Endothelial cell of umbilical vein (primary cell): ENCODE results near the gene CHIT1. TPM values are rescaled to one million over a fixed set of nuclear protein-coding genes. Genes with fewer than 3 reads are reported as not detected.
"Not testable (repeated sequence)": the region's sequence is repeated elsewhere in the genome, so short reads cannot be mapped to it uniquely, and the experiment has no call there.

Source experiments
- BruUV-seq: library from RNA; stranded (reverse); fragments of 400-500 nt; replicated peaks from 2 replicates; lab custom pipeline; 2021; lab: Mats Ljungman, UMichigan
- CTCF ChIA-PET: fragments of 300-600, 350-600 bp; sonication (Branson Sonifier 250); formaldehyde crosslinking; loops from one replicate; lab custom pipeline; 2021; ENCODE audit warnings: antibody characterized with exemption, inconsistent platforms; lab: Charles Lee
- POLR2A ChIA-PET: fragments of 300-600, 350-600 bp; sonication (Branson Sonifier 250); formaldehyde crosslinking; loops from one replicate; lab custom pipeline; 2021; ENCODE audit warnings: antibody characterized with exemption, inconsistent platforms; lab: Charles Lee
- DNase-seq: peaks from one replicate; pipeline ENCODE4 v3.0.0-alpha.2; 2011; ENCODE audit warnings: low read depth, low spot score
- FAIRE-seq: peaks from 2 replicates; lab custom pipeline; 2011; peaks lifted over from hg19 to GRCh38; lab: Jason Lieb, UNC
- H2AFZ ChIP-seq: 2 replicates; pipeline ENCODE4 v1.6.0; 2012; ENCODE audit warnings: low read depth, low read length, control low read depth, inconsistent platforms
- H3K27ac ChIP-seq: 2 replicates; pipeline ENCODE4 v1.5.1; 2011; ENCODE audit warnings: low read depth, mild to moderate bottlenecking, control low read depth, low read length, moderate library complexity; ENCODE audit not compliant: insufficient read depth
- H3K27me3 ChIP-seq, 2 experiments: 2 replicates each; pipeline versions ENCODE4 v1.6.0 to v1.6.1; 2011; ENCODE audit warnings: low read length in 2 of 2, mixed read lengths in 1 of 2; ENCODE audit not compliant: control insufficient read depth in 2 of 2, insufficient read depth in 2 of 2
- H3K36me3 ChIP-seq, 2 experiments: 2 replicates in 1 of 2; 3 replicates in 1 of 2; pipeline ENCODE4 v1.5.1; 2011; ENCODE audit warnings: low read length in 2 of 2, mild to moderate bottlenecking in 1 of 2, moderate library complexity in 1 of 2; ENCODE audit not compliant: control insufficient read depth in 2 of 2, insufficient read depth in 2 of 2; ENCODE audit errors: extremely low read depth in 1 of 2
- H3K4me1 ChIP-seq: 3 replicates; pipeline ENCODE4 v1.5.1; 2011; ENCODE audit warnings: mild to moderate bottlenecking, low read length; ENCODE audit not compliant: control insufficient read depth, insufficient read depth; ENCODE audit errors: extremely low read depth
- H3K4me2 ChIP-seq: 2 replicates; pipeline ENCODE4 v1.6.1; 2011; ENCODE audit warnings: low read length, control low read depth, mixed read lengths; ENCODE audit not compliant: insufficient read depth
- H3K4me3 ChIP-seq, 3 experiments: fragments of 200-600 bp in 1 of 3; sonication (generic), shearing (Covaris generic) in 1 of 3; replicated peaks in 1 of 3; 2 replicates each; pipeline ENCODE4 v1.5.1; 2011 to 2016; ENCODE audit warnings: control low read depth in 3 of 3, low read length in 3 of 3, mild to moderate bottlenecking in 2 of 3, inconsistent platforms in 1 of 3, low read depth in 1 of 3, moderate library complexity in 1 of 3; ENCODE audit not compliant: insufficient read depth in 1 of 3
- H3K79me2 ChIP-seq: 2 replicates; pipeline ENCODE4 v1.6.0; 2012; ENCODE audit warnings: low read length, inconsistent platforms; ENCODE audit not compliant: control insufficient read depth, insufficient read depth
- H3K9ac ChIP-seq: replicated peaks from 2 replicates; pipeline ENCODE3; 2011; ENCODE audit warnings: low read length, control low read depth; ENCODE audit not compliant: insufficient read depth; ENCODE audit errors: extremely low read depth
- H3K9me1 ChIP-seq: replicated peaks from 3 replicates; pipeline ENCODE4 v1.6.0; 2011; ENCODE audit warnings: mild to moderate bottlenecking, low read length; ENCODE audit not compliant: control insufficient read depth, insufficient read depth; ENCODE audit errors: extremely low read depth
- H3K9me3 ChIP-seq: replicated peaks from 2 replicates; pipeline ENCODE4 v1.5.1; 2012; ENCODE audit warnings: low read length, inconsistent platforms; ENCODE audit not compliant: control insufficient read depth, insufficient read depth
- H4K20me1 ChIP-seq: replicated peaks from 2 replicates; pipeline ENCODE3; 2011; ENCODE audit warnings: mild to moderate bottlenecking, low read length; ENCODE audit not compliant: control insufficient read depth, insufficient read depth; ENCODE audit errors: extremely low read depth
- CTCF ChIP-seq, 2 donors: IDR thresholded peaks; 1 replicate in 1 of 2; 2 replicates in 1 of 2; pipeline ENCODE4 v1.5.1; 2011; ENCODE audit warnings: low read length in 2 of 2, mild to moderate bottlenecking in 2 of 2, moderate library complexity in 2 of 2, control low read depth in 1 of 2, inconsistent platforms in 1 of 2, low read depth in 1 of 2; ENCODE audit not compliant: insufficient read depth in 1 of 2; ENCODE audit errors: extremely low read depth in 1 of 2
- MAX ChIP-seq: IDR thresholded peaks from 2 replicates; pipeline ENCODE4 v1.6.1; 2011; ENCODE audit not compliant: insufficient read depth, insufficient read length
- POLR2AphosphoS5 ChIP-seq: IDR thresholded peaks from 2 replicates; pipeline ENCODE4 v1.6.1; 2012; ENCODE audit warnings: low read depth, mild to moderate bottlenecking, control low read depth, low read length, moderate library complexity; ENCODE audit not compliant: insufficient read depth
- dilution Hi-C: fragments of 300-500 bp; cut with MboI; formaldehyde crosslinking; loops from one replicate; pipeline ENCODE4 v1.15.0; 2019; ENCODE audit warnings: low sequenced_read_pairs; ENCODE audit not compliant: extremely low pct_ligation_motif_present
- intact Hi-C: fragments of 100-400 bp; cut with micrococcal nuclease; formaldehyde crosslinking; loops from one replicate; pipeline ENCODE4 v1.10.0; 2022
- polyA plus RNA-seq, 4 experiments: library from polyadenylated mRNA; depleted of rRNA in 3 of 4; stranded (reverse) in 3 of 4; unstranded in 1 of 4; fragments of >200 nt; gene quantifications; 2 replicates each; pipeline versions ENCODE4 v1.2.1 to v1.2.3, GENCODE V29; 2011 to 2012; ENCODE audit warnings: missing spikeins in 1 of 4
- total RNA-seq: library from RNA; stranded (reverse); gene quantifications from 2 replicates; pipeline ENCODE4 v1.2.3, GENCODE V29; 2021

CHIT1 gene
- total and polyA plus RNA-seq, 2 donors (not counting 3 experiments of a cell fraction or from before 2014, with no cell fraction given) = not detected

GRCh38 chr1:203238535-203238934 lies 9.1 kb upstream of the CHIT1 start:
- Histone ChIP-seq H3K9ac (no peak overlapping the region), H3K4me1 (no peaks in the 10 kb centered on the region), H3K79me2 (no peaks in the 10 kb centered on the region), H3K4me3 (no peak overlapping the region), H3K4me2 (no peak overlapping the region), H3K27ac (no peak overlapping the region), H3K27me3 (peaks cover 5 to 7% of the 10 kb centered on the region in 2 experiments), H4K20me1 (no peaks in the 10 kb centered on the region), H3K9me1 (no peaks in the 10 kb centered on the region), H3K9me3 (no peaks in the 10 kb centered on the region), H2AFZ (no peak overlapping the region), H3K36me3 (no peaks in the 10 kb centered on the region)
- no TSS peak for BruUV-seq
- TF ChIP-seq MAX (no peak), CTCF (IDR thresholded peaks at IDR 0.05; ENCODE audit: extremely low read depth in 1 of 2, insufficient read depth in 1 of 2, low read depth in 1 of 2, low read length in 2 of 2) (no peak), POLR2AphosphoS5 (no peak)
- no peak for DNase-seq
- POLR2A ChIA-PET = no interaction called here
- FAIRE-seq = no peak
- intact Hi-C loops (no loop called here), dilution Hi-C loops (no loop called here)
- CTCF ChIA-PET = interaction anchor here (1.5 to 1.9 kb wide), 2 partner anchors 31 to 34 kb away, joined by 4 to 5 read pairs; no protein-coding TSS in a partner anchor

GRCh38 chr1:203234901-203235300 lies 5.4 kb upstream of the CHIT1 start:
- H3K4me2 ChIP-seq, CTCF ChIA-PET, H3K9me1 ChIP-seq, H3K4me1 ChIP-seq, H3K4me3 ChIP-seq, H3K36me3 ChIP-seq, dilution Hi-C loops, POLR2A ChIA-PET, DNase-seq, H4K20me1 ChIP-seq, FAIRE-seq, BruUV-seq, intact Hi-C loops, H2AFZ ChIP-seq, H3K9ac ChIP-seq, H3K79me2 ChIP-seq, H3K27ac ChIP-seq, H3K9me3 ChIP-seq: not testable (repeated sequence)
- peaks cover 11 to 15% of the 10 kb centered on the region in 2 experiments for H3K27me3 ChIP-seq
